NAMALWA (cell line): ENCODE results near the gene SAXO2.
"Not testable (repeated sequence)": the region's sequence is repeated elsewhere in the genome, so short reads cannot be mapped to it uniquely, and the experiment has no call there.

Experiments used
- DNase-seq: peaks from one replicate; pipeline ENCODE4 v3.0.0-alpha.2; 2015; ENCODE audit warnings: low spot score

Gene SAXO2

DNA sequence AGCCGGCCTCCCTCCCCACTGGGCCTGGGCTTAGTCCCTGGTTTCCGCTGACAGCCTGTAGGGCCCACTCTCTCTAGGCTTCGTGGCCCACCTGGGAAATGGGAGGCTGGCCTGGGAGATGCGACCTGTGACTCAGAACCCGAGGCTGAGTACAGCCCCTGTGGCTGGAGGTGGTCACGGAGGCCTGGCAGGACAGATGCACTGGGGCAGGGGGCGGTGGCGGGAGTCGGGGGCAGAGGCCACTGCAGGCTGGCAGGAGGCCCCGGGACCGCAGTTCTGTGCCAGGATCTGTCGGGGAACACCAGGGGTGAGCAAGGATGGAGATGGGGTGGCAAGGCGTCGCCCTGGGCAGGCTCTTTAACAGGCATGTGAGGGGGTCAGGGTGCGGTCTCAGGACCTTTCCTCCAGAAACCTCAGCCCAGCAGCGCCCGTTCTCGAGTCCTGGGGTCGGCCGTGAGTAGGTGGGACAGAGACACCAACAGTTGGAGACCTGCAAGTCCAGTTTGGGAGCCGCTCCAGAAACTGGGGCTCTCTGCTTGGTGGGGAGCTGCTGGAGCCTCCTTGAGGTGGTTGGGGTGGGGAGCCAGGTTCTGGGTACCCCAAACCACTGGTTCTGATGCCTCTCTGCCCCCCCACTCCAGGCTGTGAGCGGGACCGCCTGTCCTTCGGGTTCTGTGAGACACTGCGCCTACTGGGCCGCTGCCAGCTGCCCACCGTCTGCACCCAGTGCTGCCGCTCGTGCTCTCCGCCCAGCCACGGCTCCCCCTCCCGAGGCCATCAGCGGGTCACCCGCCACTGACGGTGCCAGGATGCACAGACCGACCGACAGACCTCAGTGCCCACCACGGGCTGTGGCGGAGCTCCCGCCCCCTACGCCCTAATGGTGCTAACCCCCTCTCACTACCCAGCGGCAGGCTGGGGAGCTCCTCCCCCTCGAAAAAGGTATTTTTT, 71.3 kb downstream of the SAXO2 start:
- not testable (repeated sequence) for DNase-seq
